Activated B cell treated with CpG ODN at 0.5 μM for 24 hours (primary cell): ENCODE measurements around the gene SASH1. TPM values are rescaled to one million over a fixed set of nuclear protein-coding genes. Genes with fewer than 3 reads are reported as not detected.
A peak's percentile ranks its signal among the peaks of the same experiment; 100 is the strongest.

Source experiments
- ATAC-seq: fragments of 200-7000 bp; cut with Tn5 transposase; one replicate; pipeline ENCODE4 v1.10.0; 2021; ENCODE audit warnings: low read depth, mild to moderate bottlenecking, moderate library complexity
- CTCF ChIA-PET: fragments of 350-600 bp; sonication (Branson Sonifier 250); formaldehyde crosslinking; loops from one replicate; lab custom pipeline; 2021; ENCODE audit warnings: antibody characterized with exemption; lab: Charles Lee
- POLR2A ChIA-PET: fragments of 350-600 bp; sonication (Branson Sonifier 250); formaldehyde crosslinking; loops from one replicate; lab custom pipeline; 2021; ENCODE audit warnings: antibody characterized with exemption; lab: Charles Lee
- DNase-seq: peaks from one replicate; pipeline ENCODE4 v3.0.0; 2022
- H3K27ac Mint-ChIP-seq: one replicate; pipeline ENCODE4 v1.8.0; 2020; ENCODE audit warnings: mixed read lengths
- H3K27me3 Mint-ChIP-seq: one replicate; pipeline ENCODE4 v1.8.0; 2021; ENCODE audit warnings: mixed read lengths
- H3K36me3 Mint-ChIP-seq: one replicate; pipeline ENCODE4 v1.8.0; 2021; ENCODE audit warnings: low read depth, mixed read lengths
- H3K4me1 Mint-ChIP-seq: one replicate; pipeline ENCODE4 v1.8.0; 2021; ENCODE audit warnings: mixed read lengths
- H3K4me3 Mint-ChIP-seq: one replicate; pipeline ENCODE4 v1.8.0; 2020; ENCODE audit warnings: mild to moderate bottlenecking, mixed read lengths
- H3K9me3 Mint-ChIP-seq: one replicate; pipeline ENCODE4 v1.8.0; 2020; ENCODE audit warnings: mixed read lengths
- CTCF ChIP-seq: fragments of 200-600 bp; IDR thresholded peaks from one replicate; pipeline ENCODE4 v1.8.0; 2022; ENCODE audit warnings: antibody characterized with exemption, mild to moderate bottlenecking
- intact Hi-C: fragments of 100-400 bp; cut with micrococcal nuclease; formaldehyde crosslinking; loops from one replicate; pipeline ENCODE4 v1.15.1; 2024
- total RNA-seq: library from RNA; stranded (reverse); gene quantifications from 2 replicates; pipeline ENCODE4 v1.2.3, GENCODE V29; 2022

The SASH1 gene
- total RNA-seq, 1 donor from 2014 or later, result 0.49 TPM

GRCh38 chr6:148516617-148517016 lies 174.0 kb downstream of the SASH1 start:
- Mint-ChIP-seq H3K36me3 (no peaks in the 10 kb centered on the region), H3K27ac (no peak overlapping the region), H3K27me3 (peaks cover 8% of the 10 kb centered on the region), H3K4me3 (no peak overlapping the region), H3K4me1 (peaks cover 40% of the 10 kb centered on the region), H3K9me3 (no peaks in the 10 kb centered on the region)
- ATAC-seq (no peak), DNase-seq (no peak)
- intact Hi-C loops, result no loop called here
- no peak for TF ChIP-seq CTCF
- ChIA-PET CTCF (no interaction called here), POLR2A (interaction anchor here (0.6 to 1.2 kb wide), 2 partner anchors 9 to 14 kb away, joined by 3 read pairs; no protein-coding TSS in a partner anchor)

DNA sequence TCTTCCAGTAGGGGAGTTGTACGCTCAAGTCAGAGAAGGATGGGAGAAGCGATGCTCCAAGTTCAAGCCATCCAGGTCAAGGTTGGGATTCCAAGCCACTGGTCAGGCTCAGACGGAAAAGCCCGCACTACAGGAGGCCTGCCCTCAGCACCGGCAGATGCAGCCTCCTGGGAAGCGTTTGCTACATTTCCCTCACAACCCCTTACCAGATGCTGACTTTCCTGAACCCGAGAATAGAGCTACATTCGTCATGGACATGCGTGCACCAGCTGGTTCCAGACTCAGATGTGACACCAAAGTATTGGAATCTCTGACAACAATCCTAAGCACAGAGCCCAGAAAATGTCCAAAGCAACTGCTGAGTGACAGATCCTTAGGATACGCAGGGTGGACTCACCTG lies 174.8 kb downstream of the SASH1 start:
- CTCF ChIA-PET, result no interaction called here
- no peak overlapping the region for H3K27ac Mint-ChIP-seq
- no peak for ATAC-seq
- H3K27me3 Mint-ChIP-seq, result peaks cover 8% of the 10 kb centered on the region
- no peaks in the 10 kb centered on the region for H3K36me3 Mint-ChIP-seq
- intact Hi-C loops, result no loop called here
- no peak for DNase-seq
- no peak overlapping the region for H3K4me3 Mint-ChIP-seq
- H3K4me1 Mint-ChIP-seq, result peaks cover 49% of the 10 kb centered on the region
- TF ChIP-seq CTCF, result no peak
- POLR2A ChIA-PET, result interaction anchor here (1.2 to 1.9 kb wide), 2 partner anchors 13 to 21 kb away, joined by 3 to 4 read pairs; no protein-coding TSS in a partner anchor
- no peaks in the 10 kb centered on the region for H3K9me3 Mint-ChIP-seq

DNA sequence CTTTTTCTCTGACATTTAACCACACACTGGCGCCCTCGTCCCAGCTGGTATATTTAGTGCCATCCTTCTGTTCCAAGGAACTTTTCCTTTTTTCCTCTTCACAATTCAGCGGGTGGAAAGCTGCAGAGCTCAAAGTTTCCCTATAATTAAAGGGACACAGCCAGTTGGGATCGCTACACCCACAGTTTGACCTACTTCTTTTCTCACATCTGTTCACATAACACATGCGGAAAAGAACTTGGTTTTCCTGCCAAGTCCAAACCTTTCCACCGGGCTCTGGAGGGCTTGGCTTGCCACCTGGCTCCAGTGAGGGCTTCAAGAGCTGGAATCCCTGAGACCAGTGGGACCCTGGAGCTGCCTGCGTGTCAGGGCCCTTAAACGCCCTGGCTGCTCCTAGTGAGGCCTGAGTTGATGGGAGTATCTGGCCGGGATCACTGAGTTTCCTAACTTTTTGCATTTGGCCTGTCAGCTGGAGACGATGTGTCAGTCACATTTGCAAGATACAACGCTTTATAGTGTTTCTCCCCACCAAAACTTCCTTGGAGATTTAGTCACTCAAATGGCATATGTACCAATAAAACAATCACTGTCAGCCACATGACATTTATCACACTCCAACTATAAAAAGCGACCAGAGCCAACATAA lies 176.0 kb downstream of the SASH1 start:
- ATAC-seq (no peak), DNase-seq (no peak)
- Mint-ChIP-seq H3K36me3 (no peaks in the 10 kb centered on the region), H3K27me3 (peaks cover 2% of the 10 kb centered on the region), H3K4me3 (no peak overlapping the region), H3K27ac (peak overlapping the region; percentile 82), H3K9me3 (no peaks in the 10 kb centered on the region), H3K4me1 (peaks cover 58% of the 10 kb centered on the region)
- ChIA-PET CTCF (no interaction called here), POLR2A (interaction anchor here (1.9 kb wide), 1 partner anchor 20 kb away, joined by 4 read pairs; no protein-coding TSS in a partner anchor)
- intact Hi-C loops, result no loop called here
- TF ChIP-seq CTCF, result no peak

- H3K36me3 Mint-ChIP-seq, result no peaks in the 10 kb centered on the region
- peak; percentile 96 for ATAC-seq
- TF ChIP-seq CTCF, result no peak
- H3K4me1 Mint-ChIP-seq, result peaks cover 66% of the 10 kb centered on the region
- ChIA-PET POLR2A (interaction anchor here (0.5 to 1.0 kb wide), 2 partner anchors 976 to 993 kb away, joined by 3 to 5 read pairs; no protein-coding TSS in a partner anchor), CTCF (no interaction called here)
- no peaks in the 10 kb centered on the region for H3K27me3 Mint-ChIP-seq
- peak; percentile 68 for DNase-seq
- intact Hi-C loops, result loop anchor here (1.0 to 5.0 kb wide), 5 partner anchors 39 to 1318 kb away; partner anchors contain the start of gene STXBP5
- no peaks in the 10 kb centered on the region for H3K9me3 Mint-ChIP-seq
- peak overlapping the region; percentile 82 for H3K27ac Mint-ChIP-seq
- peak overlapping the region; percentile 64 for H3K4me3 Mint-ChIP-seq
Observed at GRCh38 chr6:148520109-148520841, 177.6 kb downstream of the SASH1 start.

GRCh38 chr6:148521158-148521557 lies 178.5 kb downstream of the SASH1 start:
- ATAC-seq (no peak), DNase-seq (no peak)
- intact Hi-C loops, result loop anchor here (2.0 to 5.0 kb wide), 2 partner anchors 56 to 1319 kb away; partner anchors contain the start of gene STXBP5
- no peaks in the 10 kb centered on the region for H3K27me3 Mint-ChIP-seq
- H3K9me3 Mint-ChIP-seq, result no peaks in the 10 kb centered on the region
- H3K4me3 Mint-ChIP-seq, result peak overlapping the region; percentile 64
- no peak for TF ChIP-seq CTCF
- peaks cover 72% of the 10 kb centered on the region for H3K4me1 Mint-ChIP-seq
- ChIA-PET CTCF (no interaction called here), POLR2A (no interaction called here)
- no peaks in the 10 kb centered on the region for H3K36me3 Mint-ChIP-seq
- H3K27ac Mint-ChIP-seq, result peak overlapping the region; percentile 82
